H1 (cell line): ENCODE data around the gene AKT1S1. TPM values are rescaled to one million over a fixed set of nuclear protein-coding genes. Genes with fewer than 3 reads are reported as not detected.
A peak's percentile ranks its signal among the peaks of the same experiment; 100 is the strongest.

ENCODE experiments used
- BCL11A ChIP-seq, 2 experiments: IDR thresholded peaks; one replicate each; pipeline ENCODE4 v1.6.1; 2011; ENCODE audit warnings: low read depth in 2 of 2, low read length in 2 of 2, mild to moderate bottlenecking in 2 of 2
- NANOG ChIP-seq: IDR thresholded peaks from 2 replicates; pipeline ENCODE4 v1.6.1; 2011; ENCODE audit warnings: low read length, low read depth, mild to moderate bottlenecking, inconsistent platforms; ENCODE audit not compliant: insufficient read depth, poor library complexity, severe bottlenecking
- RNF2 ChIP-seq: fragments of 200-900, 300-1000 bp; sonication (generic); IDR thresholded peaks from 2 replicates; pipeline ENCODE4 v1.7.1; 2016; ENCODE audit warnings: borderline replicate concordance, low read depth, mild to moderate bottlenecking, antibody characterized with exemption, low read length; ENCODE audit not compliant: poor library complexity, severe bottlenecking; ENCODE audit errors: missing control alignments
- SP1 ChIP-seq: IDR thresholded peaks from 2 replicates; pipeline ENCODE4 v1.6.1; 2011; ENCODE audit warnings: low read depth, low read length
- SP2 ChIP-seq: IDR thresholded peaks from 2 replicates; pipeline ENCODE4 v1.6.1; 2012; ENCODE audit warnings: mild to moderate bottlenecking, low read length, inconsistent platforms
- TAF7 ChIP-seq: optimal IDR thresholded peaks from 2 replicates; pipeline ENCODE3; 2011; ENCODE audit warnings: low read depth, mild to moderate bottlenecking, inconsistent platforms, low read length, moderate library complexity, borderline replicate concordance
- TEAD4 ChIP-seq: IDR thresholded peaks from 2 replicates; pipeline ENCODE4 v1.6.1; 2012; ENCODE audit warnings: low read depth, low read length, inconsistent platforms, mixed read lengths
- YY1 ChIP-seq: IDR thresholded peaks from 2 replicates; pipeline ENCODE4 v1.6.1; 2011; ENCODE audit warnings: low read depth, mild to moderate bottlenecking, low read length
- polyA plus RNA-seq, 7 experiments: library from polyadenylated mRNA; depleted of rRNA in 3 of 7; stranded (reverse) in 5 of 7; unstranded in 2 of 7; fragments of >200 nt in 5 of 7; fragments of 200-250 nt in 2 of 7; gene quantifications; 1 replicate in 5 of 7; 2 replicates in 1 of 7; 4 replicates in 1 of 7; pipeline versions ENCODE4 v1.2.1 to v1.2.3, GENCODE V29; 2011 to 2013; ENCODE audit warnings: missing spikeins in 2 of 7, mixed read lengths in 2 of 7
- total RNA-seq: library from RNA; stranded (reverse); fragmentation: NEBNext Ultra II Directional; extraction: Animal tissue kit (Norgen Biotek cat#: 25700); gene quantifications from 2 replicates; pipeline ENCODE4 v1.2.1, GENCODE V29; 2021
- TF ChIP-seq, protein P1 (sequence below): fragments of 300-600 bp; sonication (generic); IDR thresholded peaks from 2 replicates; pipeline ENCODE4 v1.7.1; 2012; ENCODE audit warnings: low read length, moderate library complexity, mild to moderate bottlenecking, inconsistent platforms; ENCODE audit not compliant: insufficient replicate concordance

AKT1S1 gene
- total and polyA plus RNA-seq, 2 of the 8 experiments (the other 6 are each of a cell fraction or from before 2014, with no cell fraction given) = 40.7 to 45.9 TPM

DNA sequence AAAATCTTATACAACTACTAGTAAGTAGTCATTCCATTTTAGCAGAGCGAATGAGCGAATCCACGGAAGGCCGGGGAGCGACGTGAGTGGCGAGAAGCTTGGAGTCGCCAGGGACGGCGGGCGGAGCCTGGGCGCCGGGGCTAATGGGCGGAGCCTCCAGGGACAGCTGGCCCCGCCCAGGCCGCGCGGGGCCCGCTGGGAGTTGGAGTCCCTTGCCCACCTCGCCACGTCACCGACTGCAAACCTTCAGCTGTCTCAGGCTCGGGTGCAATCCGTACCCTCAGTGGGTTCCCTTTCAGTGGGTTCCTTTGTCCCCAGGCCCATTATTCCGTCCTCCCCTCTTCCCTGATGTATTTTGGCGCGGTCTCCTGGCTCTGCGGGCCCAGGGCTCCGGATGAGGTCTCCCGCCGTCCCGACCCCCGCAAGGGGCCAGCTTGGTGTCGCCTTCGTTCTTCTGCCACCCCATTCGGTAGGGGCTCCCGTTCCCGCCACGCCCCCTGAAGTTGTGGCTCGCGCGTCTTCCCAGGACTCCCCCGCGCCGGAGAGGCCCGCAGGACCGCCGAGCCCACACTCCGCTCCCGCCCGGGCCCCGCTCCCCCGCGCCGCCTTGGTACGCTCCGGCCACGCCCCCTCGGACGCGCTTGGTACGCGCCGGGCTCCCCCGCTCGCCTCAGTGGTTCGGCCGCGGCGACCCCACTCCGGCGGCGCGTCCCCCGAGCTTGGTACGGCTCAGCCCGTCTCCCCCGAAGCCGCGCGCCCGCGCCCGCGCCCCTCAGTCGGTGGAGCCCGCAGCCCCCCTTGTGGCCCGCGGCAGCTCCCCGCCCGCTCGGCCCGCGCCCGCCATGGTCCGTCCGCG, 26.4 kb downstream of the AKT1S1 start, which contains the start of gene PTOV1 (continued):
- TF ChIP-seq, protein P1, sequence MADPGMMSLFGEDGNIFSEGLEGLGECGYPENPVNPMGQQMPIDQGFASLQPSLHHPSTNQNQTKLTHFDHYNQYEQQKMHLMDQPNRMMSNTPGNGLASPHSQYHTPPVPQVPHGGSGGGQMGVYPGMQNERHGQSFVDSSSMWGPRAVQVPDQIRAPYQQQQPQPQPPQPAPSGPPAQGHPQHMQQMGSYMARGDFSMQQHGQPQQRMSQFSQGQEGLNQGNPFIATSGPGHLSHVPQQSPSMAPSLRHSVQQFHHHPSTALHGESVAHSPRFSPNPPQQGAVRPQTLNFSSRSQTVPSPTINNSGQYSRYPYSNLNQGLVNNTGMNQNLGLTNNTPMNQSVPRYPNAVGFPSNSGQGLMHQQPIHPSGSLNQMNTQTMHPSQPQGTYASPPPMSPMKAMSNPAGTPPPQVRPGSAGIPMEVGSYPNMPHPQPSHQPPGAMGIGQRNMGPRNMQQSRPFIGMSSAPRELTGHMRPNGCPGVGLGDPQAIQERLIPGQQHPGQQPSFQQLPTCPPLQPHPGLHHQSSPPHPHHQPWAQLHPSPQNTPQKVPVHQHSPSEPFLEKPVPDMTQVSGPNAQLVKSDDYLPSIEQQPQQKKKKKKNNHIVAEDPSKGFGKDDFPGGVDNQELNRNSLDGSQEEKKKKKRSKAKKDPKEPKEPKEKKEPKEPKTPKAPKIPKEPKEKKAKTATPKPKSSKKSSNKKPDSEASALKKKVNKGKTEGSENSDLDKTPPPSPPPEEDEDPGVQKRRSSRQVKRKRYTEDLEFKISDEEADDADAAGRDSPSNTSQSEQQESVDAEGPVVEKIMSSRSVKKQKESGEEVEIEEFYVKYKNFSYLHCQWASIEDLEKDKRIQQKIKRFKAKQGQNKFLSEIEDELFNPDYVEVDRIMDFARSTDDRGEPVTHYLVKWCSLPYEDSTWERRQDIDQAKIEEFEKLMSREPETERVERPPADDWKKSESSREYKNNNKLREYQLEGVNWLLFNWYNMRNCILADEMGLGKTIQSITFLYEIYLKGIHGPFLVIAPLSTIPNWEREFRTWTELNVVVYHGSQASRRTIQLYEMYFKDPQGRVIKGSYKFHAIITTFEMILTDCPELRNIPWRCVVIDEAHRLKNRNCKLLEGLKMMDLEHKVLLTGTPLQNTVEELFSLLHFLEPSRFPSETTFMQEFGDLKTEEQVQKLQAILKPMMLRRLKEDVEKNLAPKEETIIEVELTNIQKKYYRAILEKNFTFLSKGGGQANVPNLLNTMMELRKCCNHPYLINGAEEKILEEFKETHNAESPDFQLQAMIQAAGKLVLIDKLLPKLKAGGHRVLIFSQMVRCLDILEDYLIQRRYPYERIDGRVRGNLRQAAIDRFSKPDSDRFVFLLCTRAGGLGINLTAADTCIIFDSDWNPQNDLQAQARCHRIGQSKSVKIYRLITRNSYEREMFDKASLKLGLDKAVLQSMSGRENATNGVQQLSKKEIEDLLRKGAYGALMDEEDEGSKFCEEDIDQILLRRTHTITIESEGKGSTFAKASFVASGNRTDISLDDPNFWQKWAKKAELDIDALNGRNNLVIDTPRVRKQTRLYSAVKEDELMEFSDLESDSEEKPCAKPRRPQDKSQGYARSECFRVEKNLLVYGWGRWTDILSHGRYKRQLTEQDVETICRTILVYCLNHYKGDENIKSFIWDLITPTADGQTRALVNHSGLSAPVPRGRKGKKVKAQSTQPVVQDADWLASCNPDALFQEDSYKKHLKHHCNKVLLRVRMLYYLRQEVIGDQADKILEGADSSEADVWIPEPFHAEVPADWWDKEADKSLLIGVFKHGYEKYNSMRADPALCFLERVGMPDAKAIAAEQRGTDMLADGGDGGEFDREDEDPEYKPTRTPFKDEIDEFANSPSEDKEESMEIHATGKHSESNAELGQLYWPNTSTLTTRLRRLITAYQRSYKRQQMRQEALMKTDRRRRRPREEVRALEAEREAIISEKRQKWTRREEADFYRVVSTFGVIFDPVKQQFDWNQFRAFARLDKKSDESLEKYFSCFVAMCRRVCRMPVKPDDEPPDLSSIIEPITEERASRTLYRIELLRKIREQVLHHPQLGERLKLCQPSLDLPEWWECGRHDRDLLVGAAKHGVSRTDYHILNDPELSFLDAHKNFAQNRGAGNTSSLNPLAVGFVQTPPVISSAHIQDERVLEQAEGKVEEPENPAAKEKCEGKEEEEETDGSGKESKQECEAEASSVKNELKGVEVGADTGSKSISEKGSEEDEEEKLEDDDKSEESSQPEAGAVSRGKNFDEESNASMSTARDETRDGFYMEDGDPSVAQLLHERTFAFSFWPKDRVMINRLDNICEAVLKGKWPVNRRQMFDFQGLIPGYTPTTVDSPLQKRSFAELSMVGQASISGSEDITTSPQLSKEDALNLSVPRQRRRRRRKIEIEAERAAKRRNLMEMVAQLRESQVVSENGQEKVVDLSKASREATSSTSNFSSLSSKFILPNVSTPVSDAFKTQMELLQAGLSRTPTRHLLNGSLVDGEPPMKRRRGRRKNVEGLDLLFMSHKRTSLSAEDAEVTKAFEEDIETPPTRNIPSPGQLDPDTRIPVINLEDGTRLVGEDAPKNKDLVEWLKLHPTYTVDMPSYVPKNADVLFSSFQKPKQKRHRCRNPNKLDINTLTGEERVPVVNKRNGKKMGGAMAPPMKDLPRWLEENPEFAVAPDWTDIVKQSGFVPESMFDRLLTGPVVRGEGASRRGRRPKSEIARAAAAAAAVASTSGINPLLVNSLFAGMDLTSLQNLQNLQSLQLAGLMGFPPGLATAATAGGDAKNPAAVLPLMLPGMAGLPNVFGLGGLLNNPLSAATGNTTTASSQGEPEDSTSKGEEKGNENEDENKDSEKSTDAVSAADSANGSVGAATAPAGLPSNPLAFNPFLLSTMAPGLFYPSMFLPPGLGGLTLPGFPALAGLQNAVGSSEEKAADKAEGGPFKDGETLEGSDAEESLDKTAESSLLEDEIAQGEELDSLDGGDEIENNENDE = no peak
- TF ChIP-seq SP2 = no peak
- TF ChIP-seq BCL11A (IDR thresholded peaks at IDR 0.05; ENCODE audit: low read depth in 2 of 2, low read length in 2 of 2) = no peak
- TF ChIP-seq SP1 = peak; percentile 77
- no peak for TF ChIP-seq RNF2
- 0 out of 2 replicates have a peak, but pooled peaks have one; percentile 4 for TF ChIP-seq TEAD4
- TF ChIP-seq TAF7 = peak; percentile 73
- no peak; the same call in 1 of the 2 replicates for TF ChIP-seq YY1
- TF ChIP-seq NANOG = no peak
